ENCODE data around the gene KSR2. TPM values are rescaled to one million over a fixed set of nuclear protein-coding genes. Genes with fewer than 3 reads are reported as not detected.

The KSR2 gene
- total RNA-seq, 1 experiment from 2014 or later = 1.3 TPM

- Mint-ChIP-seq H3K4me1 (no peaks in the 10 kb centered on the region), H3K36me3 (ENCODE audit: insufficient read depth in 1 of 3, low read depth in 3 of 3) (no peaks in the 10 kb centered on the region), H3K27me3 (ENCODE audit: low read depth) (peaks cover 2% of the 10 kb centered on the region; the same call in 1 of the 2 replicates), H3K27ac (no peak overlapping the region), H3K9me3 (no peaks in the 10 kb centered on the region), H3K4me3 (no peak overlapping the region)
- no CpG with 5 or more reads among the region's 4 CpGs for WGBS (ENCODE audit: extremely low coverage, insufficient read length, low lambda C conversion rate)
- H2BK15ac ChIP-seq (ENCODE audit: low read depth, low read length) = no peak overlapping the region
- no peak overlapping the region for H2AFZ ChIP-seq (ENCODE audit: low read length)
- no peak overlapping the region for H3K9ac ChIP-seq (ENCODE audit: extremely low read depth, insufficient read length, low read length)
- H3K14ac ChIP-seq (ENCODE audit: insufficient read depth, low read length) = no peak overlapping the region
- H4K20me1 ChIP-seq (ENCODE audit: control insufficient read depth, insufficient read depth, insufficient read length) = no peaks in the 10 kb centered on the region
- no peak overlapping the region for H2BK20ac ChIP-seq (ENCODE audit: low read depth, low read length, poor library complexity, severe bottlenecking)
- no peak for TF ChIP-seq CTCF (conservative IDR thresholded peaks at IDR 0.05)
- no peaks in the 10 kb centered on the region for H3K79me2 ChIP-seq (ENCODE audit: insufficient read depth, low read length)
- no peak overlapping the region for H3K23ac ChIP-seq (ENCODE audit: insufficient read length, low read depth, low read length)
- H3T11ph ChIP-seq (ENCODE audit: low read length) = no peak overlapping the region
- no peaks in the 10 kb centered on the region for H3K79me1 ChIP-seq (ENCODE audit: insufficient read depth, low read depth, low read length, poor library complexity, severe bottlenecking)
- no peaks in the 10 kb centered on the region for H3K4me1 ChIP-seq (ENCODE audit: insufficient read depth, low read length)
- no peak overlapping the region for H3K27ac ChIP-seq (ENCODE audit: insufficient read length, low read depth, low read length)
- no peak overlapping the region for H4K8ac ChIP-seq (replicated peaks; ENCODE audit: insufficient read length, low read depth, low read length)
- no peak overlapping the region for H2BK12ac ChIP-seq (ENCODE audit: insufficient read length, low read depth, low read length)
- no peaks in the 10 kb centered on the region for H3K23me2 ChIP-seq (ENCODE audit: insufficient read length, low read depth, low read length, poor library complexity, severe bottlenecking)
- H2BK120ac ChIP-seq (ENCODE audit: low read depth, low read length, poor library complexity, severe bottlenecking) = no peak overlapping the region
- H4K91ac ChIP-seq (ENCODE audit: insufficient read length, low read depth, low read length) = no peak overlapping the region
- H4K5ac ChIP-seq (ENCODE audit: insufficient read length, low read depth, low read length) = no peak overlapping the region
- no peak overlapping the region for H3K4me2 ChIP-seq (ENCODE audit: insufficient read depth, insufficient read length, low read length)
- H3K18ac ChIP-seq (ENCODE audit: insufficient read length, low read depth, low read length) = no peak overlapping the region
- H3K27me3 ChIP-seq (ENCODE audit: insufficient read depth, low read length) = no peaks in the 10 kb centered on the region
- no peak overlapping the region for H3K56ac ChIP-seq (ENCODE audit: insufficient read length, low read depth, low read length)
- H2BK5ac ChIP-seq (ENCODE audit: insufficient read length, low read length) = no peak overlapping the region
- peak; percentile 41 for DNase-seq
- no peak overlapping the region for H3K4ac ChIP-seq (ENCODE audit: low read depth, low read length)
- H3K9me3 ChIP-seq (ENCODE audit: control insufficient read depth, low read depth, low read length) = no peaks in the 10 kb centered on the region
- H2AK5ac ChIP-seq (ENCODE audit: insufficient read length, low read length) = no peak overlapping the region
These were observed 527.0 kb downstream of the KSR2 start for GRCh38 chr12:117441751-117442150.

Data from H9 (cell line).